Mesenchymal stem cell (in vitro differentiated cells and primary cell): ENCODE measurements around the gene ERC2.

Experiments
- DNase-seq: peaks from one replicate; pipeline ENCODE4 v3.0.0-alpha.2; 2013
- H2AFZ ChIP-seq: one replicate; pipeline ENCODE4 v1.6.1; 2013; ENCODE audit warnings: low read depth, mild to moderate bottlenecking, control low read depth, inconsistent platforms, low read length, moderate library complexity
- H2AK5ac ChIP-seq: 2 replicates; pipeline ENCODE4 v1.6.1; 2013; ENCODE audit warnings: low read length, moderate library complexity, mild to moderate bottlenecking, inconsistent platforms; ENCODE audit not compliant: severe bottlenecking
- H2BK120ac ChIP-seq: one replicate; pipeline ENCODE4 v1.6.1; 2013; ENCODE audit warnings: low read depth, mild to moderate bottlenecking, inconsistent platforms, low read length, moderate library complexity
- H2BK12ac ChIP-seq, 2 experiments: one replicate each; pipeline ENCODE4 v1.6.1; 2013; ENCODE audit warnings: inconsistent platforms in 2 of 2, low read length in 2 of 2, mild to moderate bottlenecking in 2 of 2, moderate library complexity in 2 of 2, control low read depth in 1 of 2
- H2BK15ac ChIP-seq: one replicate; pipeline ENCODE4 v1.6.1; 2013; ENCODE audit warnings: mild to moderate bottlenecking, low read depth, inconsistent platforms; ENCODE audit not compliant: poor library complexity, severe bottlenecking
- H2BK5ac ChIP-seq: 2 replicates; pipeline ENCODE4 v1.6.1; 2013; ENCODE audit warnings: low read depth, mild to moderate bottlenecking, low read length, control low read depth, inconsistent platforms; ENCODE audit not compliant: poor library complexity, severe bottlenecking
- H3K14ac ChIP-seq, 2 experiments: one replicate each; pipeline ENCODE4 v1.6.1; 2013; ENCODE audit warnings: inconsistent platforms in 2 of 2, low read length in 2 of 2, control low read depth in 1 of 2, mild to moderate bottlenecking in 1 of 2, moderate library complexity in 1 of 2
- H3K18ac ChIP-seq, 2 experiments: one replicate each; pipeline ENCODE4 v1.6.1; 2013; ENCODE audit warnings: inconsistent platforms in 2 of 2, low read length in 2 of 2, control low read depth in 1 of 2, low read depth in 1 of 2, mild to moderate bottlenecking in 1 of 2
- H3K23ac ChIP-seq, 2 experiments: one replicate each; pipeline ENCODE4 v1.6.1; 2013; ENCODE audit warnings: inconsistent platforms in 2 of 2, low read length in 2 of 2, mild to moderate bottlenecking in 2 of 2, moderate library complexity in 2 of 2, control low read depth in 1 of 2
- H3K27ac ChIP-seq: 2 replicates; pipeline ENCODE4 v1.5.1; 2013; ENCODE audit warnings: mild to moderate bottlenecking, moderate library complexity, low read length, control low read depth, inconsistent platforms; ENCODE audit not compliant: poor library complexity, severe bottlenecking
- H3K27me3 ChIP-seq, 2 experiments: 2 replicates each; pipeline versions ENCODE4 v1.6.1 to v1.7.0; 2013; ENCODE audit warnings: low read length in 2 of 2, mild to moderate bottlenecking in 2 of 2, moderate library complexity in 2 of 2, control low read depth in 1 of 2, inconsistent platforms in 1 of 2; ENCODE audit not compliant: control insufficient read depth in 1 of 2, insufficient read depth in 1 of 2
- H3K36me3 ChIP-seq, 2 experiments: 2 replicates each; pipeline versions ENCODE4 v1.6.1 to v1.7.0; 2013; ENCODE audit warnings: low read length in 2 of 2, control low read depth in 1 of 2, inconsistent platforms in 1 of 2, low read depth in 1 of 2, mild to moderate bottlenecking in 1 of 2; ENCODE audit not compliant: insufficient read depth in 2 of 2, control insufficient read depth in 1 of 2
- H3K4ac ChIP-seq, 2 experiments: one replicate each; pipeline ENCODE4 v1.6.1; 2013; ENCODE audit warnings: inconsistent platforms in 2 of 2, low read length in 2 of 2, mild to moderate bottlenecking in 2 of 2, moderate library complexity in 2 of 2, control low read depth in 1 of 2, low read depth in 1 of 2
- H3K4me1 ChIP-seq: 2 replicates; pipeline ENCODE4 v1.6.1; 2013; ENCODE audit warnings: low read depth, low read length, control low read depth; ENCODE audit not compliant: control insufficient read depth, insufficient read depth
- H3K4me2 ChIP-seq: 2 replicates; pipeline ENCODE4 v1.6.1; 2013; ENCODE audit warnings: low read length, mild to moderate bottlenecking, inconsistent platforms; ENCODE audit not compliant: poor library complexity, severe bottlenecking
- H3K4me3 ChIP-seq, 2 experiments: 2 replicates each; pipeline versions ENCODE4 v1.5.1 to v1.7.0; 2013; ENCODE audit warnings: low read length in 2 of 2, mild to moderate bottlenecking in 2 of 2, control low read depth in 1 of 2, low read depth in 1 of 2; ENCODE audit not compliant: insufficient read depth in 1 of 2
- H3K79me1 ChIP-seq: replicated peaks from 2 replicates; pipeline ENCODE4 v1.6.1; 2013; ENCODE audit warnings: mild to moderate bottlenecking, control low read depth, low read length, inconsistent platforms; ENCODE audit not compliant: poor library complexity, severe bottlenecking
- H3K9ac ChIP-seq: 2 replicates; pipeline ENCODE4 v1.7.0; 2013; ENCODE audit warnings: mild to moderate bottlenecking, low read length, moderate library complexity
- H3K9me3 ChIP-seq: 2 replicates; pipeline ENCODE4 v1.7.0; 2013; ENCODE audit warnings: mild to moderate bottlenecking, low read length; ENCODE audit not compliant: control insufficient read depth
- H4K8ac ChIP-seq: one replicate; pipeline ENCODE4 v1.6.1; 2013; ENCODE audit warnings: inconsistent platforms, mild to moderate bottlenecking, low read length, moderate library complexity
- H4K91ac ChIP-seq: one replicate; pipeline ENCODE4 v1.6.1; 2013; ENCODE audit warnings: mild to moderate bottlenecking, low read length, inconsistent platforms
- WGBS: methylation state at CpG from one replicate; pipeline ENCODE4 v1.1.7; 2013; ENCODE audit warnings: mixed read lengths; 5-methylcytosine and 5-hydroxymethylcytosine counted together

Gene ERC2

DNA sequence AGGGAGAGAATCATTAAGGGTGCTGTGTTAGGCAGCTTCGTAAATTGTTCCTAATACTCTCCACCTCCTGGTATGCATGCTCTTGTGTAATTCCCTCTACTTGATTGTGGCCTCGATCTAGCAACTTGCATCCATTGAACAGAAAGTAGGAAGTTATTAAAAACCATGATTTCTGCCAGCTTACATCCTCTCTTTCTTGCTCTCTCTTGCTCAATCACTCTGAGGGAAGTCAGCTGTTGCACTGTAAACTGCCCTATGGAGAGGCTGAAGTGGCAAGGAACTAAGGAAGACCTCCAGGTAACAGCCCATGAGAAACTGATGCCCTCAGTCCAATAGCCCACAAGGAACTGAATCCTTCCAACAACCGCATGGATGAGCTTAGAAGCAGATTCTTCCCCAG, 92.6 kb downstream of the ERC2 start:
- Histone ChIP-seq H3K79me1 (no peaks in the 10 kb centered on the region), H3K23ac (no peak overlapping the region), H4K8ac (no peak overlapping the region), H2BK120ac (no peak overlapping the region), H4K91ac (no peak overlapping the region), H3K27me3 (no peaks in the 10 kb centered on the region), H3K4me3 (no peak overlapping the region), H3K18ac (no peak overlapping the region), H3K36me3 (no peaks in the 10 kb centered on the region), H2BK15ac (no peak overlapping the region), H2BK12ac (no peak overlapping the region), H3K9ac (no peak overlapping the region), H2AK5ac (no peak overlapping the region), H3K4me2 (no peak overlapping the region), H3K4ac (no peak overlapping the region), H2AFZ (no peak overlapping the region), H3K9me3 (peaks cover 6% of the 10 kb centered on the region), H2BK5ac (no peak overlapping the region), H3K4me1 (no peaks in the 10 kb centered on the region), H3K14ac (no peak overlapping the region), H3K27ac (no peak overlapping the region)
- DNase-seq, result no peak
- WGBS, result 90% methylated on average over 2 of the region's 3 CpGs

DNA sequence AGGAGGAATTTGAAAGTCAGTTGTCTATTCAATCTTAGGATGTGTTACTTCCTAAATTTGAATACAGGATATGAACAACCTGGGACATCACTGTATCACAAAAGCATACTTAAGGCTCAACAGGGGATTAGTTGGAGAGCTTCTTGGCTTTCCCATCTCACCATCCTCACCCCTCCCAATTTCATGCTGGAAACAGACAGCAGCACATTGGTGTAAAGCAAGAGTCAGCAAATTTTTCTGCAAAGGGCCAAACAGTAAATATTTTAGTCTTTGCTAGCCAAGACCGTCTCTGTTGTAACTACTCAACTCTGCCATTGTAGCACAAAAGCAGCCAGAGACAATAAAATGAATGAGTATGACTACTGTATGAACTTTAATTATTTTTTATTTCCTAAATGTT, 94.9 kb downstream of the ERC2 start:
- no peak overlapping the region for H3K14ac ChIP-seq
- H3K9ac ChIP-seq, result no peak overlapping the region
- H3K27me3 ChIP-seq, result no peaks in the 10 kb centered on the region
- no peak overlapping the region for H3K4ac ChIP-seq
- no peaks in the 10 kb centered on the region for H3K79me1 ChIP-seq
- H3K27ac ChIP-seq, result no peak overlapping the region
- no peak overlapping the region for H2AFZ ChIP-seq
- H4K91ac ChIP-seq, result no peak overlapping the region
- H3K4me1 ChIP-seq, result no peaks in the 10 kb centered on the region
- H2BK120ac ChIP-seq, result no peak overlapping the region
- H4K8ac ChIP-seq, result no peak overlapping the region
- no peak overlapping the region for H3K23ac ChIP-seq
- no peak overlapping the region for H2BK5ac ChIP-seq
- WGBS, result no CpG with 5 or more reads among the region's 1 CpG
- no peak overlapping the region for H2BK15ac ChIP-seq
- H3K4me2 ChIP-seq, result no peak overlapping the region
- no peak overlapping the region for H3K4me3 ChIP-seq
- H3K36me3 ChIP-seq, result no peaks in the 10 kb centered on the region
- H3K18ac ChIP-seq, result no peak overlapping the region
- no peak overlapping the region for H2BK12ac ChIP-seq
- H3K9me3 ChIP-seq, result peaks cover 6% of the 10 kb centered on the region
- no peak for DNase-seq
- no peak overlapping the region for H2AK5ac ChIP-seq

- no peaks in the 10 kb centered on the region for H3K79me1 ChIP-seq
- H4K8ac ChIP-seq, result no peak overlapping the region
- no peak overlapping the region for H2AK5ac ChIP-seq
- 61% methylated on average over 3 of the region's 3 CpGs for WGBS
- no peaks in the 10 kb centered on the region for H3K4me1 ChIP-seq
- H2BK15ac ChIP-seq, result no peak overlapping the region
- H3K36me3 ChIP-seq, result no peaks in the 10 kb centered on the region
- H3K18ac ChIP-seq, result no peak overlapping the region
- no peak overlapping the region for H3K4ac ChIP-seq
- no peak overlapping the region for H2BK120ac ChIP-seq
- H2BK5ac ChIP-seq, result no peak overlapping the region
- no peak overlapping the region for H2BK12ac ChIP-seq
- H2AFZ ChIP-seq, result no peak overlapping the region
- H3K4me3 ChIP-seq, result no peak overlapping the region
- H3K23ac ChIP-seq, result no peak overlapping the region
- no peaks in the 10 kb centered on the region for H3K27me3 ChIP-seq
- no peak overlapping the region for H3K9ac ChIP-seq
- no peak overlapping the region for H3K27ac ChIP-seq
- H3K4me2 ChIP-seq, result no peak overlapping the region
- H3K14ac ChIP-seq, result no peak overlapping the region
- no peak for DNase-seq
- peaks cover 6% of the 10 kb centered on the region for H3K9me3 ChIP-seq
- H4K91ac ChIP-seq, result no peak overlapping the region
Observed at GRCh38 chr3:56370991-56371775, 97.1 kb downstream of the ERC2 start.

DNA sequence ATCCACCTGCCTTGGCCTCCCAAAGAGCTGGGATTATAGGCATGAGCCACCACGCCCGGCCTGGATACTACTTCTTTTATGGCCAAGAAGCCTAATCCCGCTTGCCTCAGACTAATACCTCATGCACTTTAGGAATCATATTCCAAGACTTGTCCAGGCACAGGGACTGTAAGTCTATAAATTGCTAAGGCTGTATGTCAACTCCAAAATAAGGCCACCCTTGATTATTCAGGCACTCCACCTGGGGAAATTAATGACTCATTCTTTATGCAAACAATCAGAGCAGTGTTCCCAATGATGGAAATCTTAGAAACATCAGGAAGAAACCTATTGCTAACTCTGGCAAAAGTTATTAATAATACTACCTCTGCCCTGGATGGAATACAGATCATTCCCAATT, 98.4 kb downstream of the ERC2 start:
- H2AFZ ChIP-seq, result no peak overlapping the region
- no peak overlapping the region for H4K8ac ChIP-seq
- no peaks in the 10 kb centered on the region for H3K9me3 ChIP-seq
- no peak overlapping the region for H3K4me2 ChIP-seq
- no peaks in the 10 kb centered on the region for H3K4me1 ChIP-seq
- no peak overlapping the region for H2AK5ac ChIP-seq
- no peak overlapping the region for H2BK15ac ChIP-seq
- H3K14ac ChIP-seq, result no peak overlapping the region
- H3K18ac ChIP-seq, result no peak overlapping the region
- no peak overlapping the region for H3K9ac ChIP-seq
- H2BK5ac ChIP-seq, result no peak overlapping the region
- no peak overlapping the region for H3K23ac ChIP-seq
- H3K79me1 ChIP-seq, result no peaks in the 10 kb centered on the region
- no peak overlapping the region for H3K4me3 ChIP-seq
- WGBS, result 84% methylated on average over 3 of the region's 3 CpGs
- no peak overlapping the region for H3K27ac ChIP-seq
- H3K36me3 ChIP-seq, result no peaks in the 10 kb centered on the region
- H3K4ac ChIP-seq, result no peak overlapping the region
- no peaks in the 10 kb centered on the region for H3K27me3 ChIP-seq
- H4K91ac ChIP-seq, result no peak overlapping the region
- H2BK120ac ChIP-seq, result no peak overlapping the region
- no peak overlapping the region for H2BK12ac ChIP-seq
- DNase-seq, result no peak
